Measurements from ENCODE around the gene HTRA1.
A peak's percentile ranks its signal among the peaks of the same experiment; 100 is the strongest.

The HTRA1 gene

DNA sequence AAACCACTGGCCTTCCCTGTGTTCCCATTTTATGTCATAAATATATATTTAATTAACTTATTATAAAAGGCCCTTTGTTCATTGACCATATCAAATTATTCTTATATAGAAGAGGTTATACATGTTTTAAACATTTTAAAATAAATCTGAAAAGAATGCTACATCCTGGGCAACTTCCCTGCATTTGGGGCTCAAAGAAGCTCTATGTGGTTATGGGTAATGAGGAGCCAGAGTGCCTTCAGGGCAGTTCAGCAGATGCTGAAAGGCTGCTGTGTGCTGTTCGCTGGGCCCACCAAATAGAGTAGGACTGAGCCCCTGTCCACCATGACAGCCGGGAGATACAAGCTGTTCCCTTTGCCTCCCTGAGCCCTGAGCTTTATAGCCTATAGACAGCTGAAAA is 35.9 kb downstream of the HTRA1 start:
- DNase-seq: no peak

DNA sequence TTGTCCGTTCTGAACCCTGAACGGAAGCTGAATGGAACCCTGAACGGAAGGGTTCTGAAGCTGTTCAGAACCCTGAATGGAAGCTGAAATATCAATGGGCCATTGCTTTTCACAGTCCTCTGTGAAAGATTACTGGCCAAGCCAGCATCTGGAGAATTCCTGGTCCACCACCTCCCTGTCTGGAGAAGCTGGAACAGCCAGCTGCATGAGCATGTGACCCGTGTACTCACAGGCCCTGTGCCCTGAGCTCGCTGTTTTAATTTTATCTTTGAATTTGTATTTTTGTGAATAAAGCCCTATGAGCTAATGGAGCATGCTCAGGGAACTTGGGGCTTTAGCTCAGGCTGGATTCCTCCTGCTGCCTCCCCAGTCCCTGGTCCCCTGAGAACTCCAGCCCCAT is 37.2 kb downstream of the HTRA1 start:
- no peak for DNase-seq

DNA sequence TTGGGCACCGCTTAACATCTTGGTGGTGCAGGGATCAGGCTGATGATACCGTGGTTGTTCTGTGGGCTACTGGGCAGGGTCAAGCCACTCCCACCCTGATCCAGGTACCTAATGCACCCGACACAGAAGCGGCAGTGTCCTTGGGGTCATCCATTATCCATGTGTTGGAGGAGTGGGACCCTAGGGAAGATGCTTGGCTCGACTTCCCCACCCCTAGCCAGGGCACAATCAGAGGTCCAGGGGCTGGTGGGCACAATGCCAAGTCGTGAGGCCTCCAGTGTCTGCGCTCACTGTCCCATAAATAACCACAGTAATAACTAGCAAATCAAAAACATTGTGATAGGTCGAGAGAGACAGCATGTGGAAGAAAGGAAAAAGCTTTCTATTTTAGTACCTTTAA is 37.7 kb downstream of the HTRA1 start:
- DNase-seq: no peak

DNA sequence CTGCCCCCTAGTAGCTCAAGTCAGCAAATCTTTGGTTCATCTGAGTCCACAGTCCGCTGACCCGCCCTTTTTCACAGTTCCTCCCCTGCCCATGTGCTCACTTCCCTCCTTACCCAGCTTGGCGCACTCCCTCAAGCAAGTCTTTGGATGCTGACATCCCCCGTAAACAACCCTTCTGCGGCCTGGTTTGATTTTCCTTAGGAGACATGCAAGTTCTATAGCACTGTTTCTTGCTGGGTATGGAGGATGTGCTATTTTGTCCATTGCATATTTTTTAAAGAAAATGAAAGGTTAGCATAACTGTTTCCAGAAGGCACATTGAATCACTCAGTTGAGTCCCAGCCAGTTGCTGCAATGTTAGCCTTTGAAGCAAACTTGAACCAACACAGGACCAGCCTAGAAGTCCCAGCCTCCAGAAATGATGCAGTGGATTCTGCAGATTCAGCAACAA is 38.2 kb downstream of the HTRA1 start:
- DNase-seq: no peak

DNA sequence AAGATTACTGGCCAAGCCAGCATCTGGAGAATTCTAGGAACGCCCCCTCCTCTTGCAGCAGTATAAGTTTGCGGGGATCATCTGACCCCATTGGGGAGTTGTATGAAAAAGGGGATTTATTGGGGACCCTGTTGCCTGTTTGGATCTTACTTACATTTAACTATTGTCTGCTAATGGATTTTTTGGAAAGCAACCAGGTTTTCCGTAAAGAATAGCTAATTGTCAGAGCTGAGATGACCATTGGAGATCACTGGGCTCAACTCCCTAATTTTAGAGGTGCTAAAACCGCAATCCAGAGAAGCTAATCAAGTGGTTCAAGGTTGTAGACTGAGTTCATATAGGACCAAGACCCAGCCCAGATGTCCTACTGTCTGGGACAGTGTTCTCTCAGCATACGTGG is 38.8 kb downstream of the HTRA1 start:
- no peak for DNase-seq

DNA sequence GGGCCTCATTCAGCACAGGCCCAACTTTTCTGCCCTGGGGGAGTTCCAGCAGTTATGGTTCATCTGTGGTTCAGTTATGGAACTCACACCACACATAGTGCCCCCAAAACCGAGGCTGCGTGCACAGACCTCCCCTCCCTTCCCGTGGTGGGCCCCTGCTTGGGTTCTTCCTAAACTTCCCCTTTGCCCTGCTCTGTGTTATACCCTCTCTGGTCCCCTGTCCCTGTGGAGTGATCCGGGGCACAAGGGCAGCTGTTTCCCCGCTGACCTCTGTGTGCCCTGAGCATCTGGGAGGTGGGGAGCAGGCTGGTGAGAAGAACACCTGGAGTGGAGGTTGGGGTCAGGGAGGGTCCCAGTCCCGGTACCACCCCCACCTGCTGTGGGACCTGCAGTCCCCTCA is 39.4 kb downstream of the HTRA1 start:
- no peak for DNase-seq

DNA sequence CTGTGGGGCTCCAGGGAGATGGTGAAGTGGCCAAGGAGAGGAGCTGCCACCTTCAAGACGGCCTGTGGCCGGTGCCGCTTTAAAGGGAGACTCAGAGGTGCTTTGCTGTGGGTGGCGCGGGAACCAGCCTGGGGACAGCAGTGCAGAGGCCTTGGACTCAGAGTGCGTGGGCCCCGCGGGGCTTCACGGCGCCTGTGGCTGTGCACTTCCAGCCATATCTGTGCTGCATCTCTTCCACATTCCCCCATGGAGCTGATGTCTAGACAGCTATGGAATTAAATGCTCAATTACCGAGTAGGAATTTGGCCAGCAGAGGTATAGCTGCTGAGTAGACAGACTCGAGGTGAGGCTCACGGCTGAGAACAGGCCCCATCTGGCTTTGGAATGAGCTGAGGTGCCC is 41.7 kb downstream of the HTRA1 start:
- no peak for DNase-seq

DNA sequence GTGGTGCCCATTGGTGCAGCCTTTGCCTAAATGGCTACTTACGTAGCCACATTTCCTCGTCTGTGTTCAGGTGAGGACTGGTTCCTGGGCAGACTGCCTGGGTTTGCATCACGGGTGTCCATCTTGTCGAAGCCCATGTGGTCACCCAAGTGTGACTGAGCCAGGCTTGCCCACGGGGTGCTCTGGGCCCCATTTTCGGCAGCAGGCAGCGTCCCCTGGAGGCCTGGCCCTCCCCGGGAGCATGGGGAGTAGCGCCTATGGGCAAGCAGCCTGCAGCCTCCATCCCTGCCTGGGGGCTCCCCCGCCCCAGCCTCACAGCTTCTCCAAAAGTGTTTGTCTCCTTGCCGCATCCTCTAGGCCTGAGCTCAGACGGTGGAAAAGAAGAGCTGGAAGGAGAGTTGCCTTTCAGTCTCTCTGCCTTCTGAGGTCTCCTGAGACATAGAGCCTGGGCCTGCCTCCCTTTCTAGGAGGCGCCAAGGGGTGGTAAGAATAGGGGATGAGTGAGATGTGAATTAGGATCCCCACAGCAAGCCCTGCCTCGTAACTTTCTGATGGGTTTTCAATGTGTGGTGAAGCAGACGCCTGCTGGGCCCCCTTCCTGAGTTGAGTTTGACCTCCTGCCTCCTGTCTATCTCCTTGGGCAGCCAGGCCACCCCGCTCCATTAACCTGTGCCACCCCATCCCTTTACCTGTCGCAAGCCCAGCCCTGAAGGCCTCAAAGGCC is 42.7 kb downstream of the HTRA1 start:
- DNase-seq: no peak

DNA sequence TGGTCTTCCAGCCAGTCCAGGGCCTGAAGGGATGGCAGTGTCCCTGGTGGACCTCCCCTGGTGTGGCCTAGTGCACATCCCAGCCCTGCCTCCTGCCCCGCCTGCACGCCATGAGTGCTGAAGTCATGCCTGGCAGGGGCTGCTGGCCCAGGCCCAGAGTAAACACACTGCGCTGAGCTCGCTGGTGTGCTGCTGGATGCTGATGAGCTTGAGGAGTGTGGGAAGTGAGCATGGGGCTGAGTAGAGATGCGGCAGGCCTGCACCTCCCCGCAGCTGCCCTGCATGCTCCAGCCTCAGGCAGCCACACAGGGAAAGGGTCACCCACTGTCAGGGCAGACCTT is 43.2 kb downstream of the HTRA1 start:
- DNase-seq: no peak

DNA sequence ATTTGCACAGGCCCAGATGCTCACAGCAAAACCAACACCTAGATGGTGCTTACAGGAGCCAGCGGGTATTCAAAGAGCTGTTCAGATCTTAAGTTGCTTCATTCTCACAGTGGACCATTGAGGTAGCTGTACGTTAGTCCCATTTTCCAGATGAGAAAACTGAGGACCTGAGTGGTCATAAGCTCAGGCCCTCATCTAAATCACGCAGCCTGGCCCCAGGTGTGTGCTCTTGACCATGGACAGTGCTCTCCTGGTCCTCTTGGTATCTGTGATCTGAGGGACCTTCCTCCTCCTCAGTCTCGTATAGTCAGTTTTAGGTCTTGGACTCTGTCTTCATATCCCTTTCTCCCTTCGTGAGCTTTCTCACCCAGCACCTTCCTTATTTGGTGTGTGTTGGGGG is 43.7 kb downstream of the HTRA1 start:
- DNase-seq: no peak

DNA sequence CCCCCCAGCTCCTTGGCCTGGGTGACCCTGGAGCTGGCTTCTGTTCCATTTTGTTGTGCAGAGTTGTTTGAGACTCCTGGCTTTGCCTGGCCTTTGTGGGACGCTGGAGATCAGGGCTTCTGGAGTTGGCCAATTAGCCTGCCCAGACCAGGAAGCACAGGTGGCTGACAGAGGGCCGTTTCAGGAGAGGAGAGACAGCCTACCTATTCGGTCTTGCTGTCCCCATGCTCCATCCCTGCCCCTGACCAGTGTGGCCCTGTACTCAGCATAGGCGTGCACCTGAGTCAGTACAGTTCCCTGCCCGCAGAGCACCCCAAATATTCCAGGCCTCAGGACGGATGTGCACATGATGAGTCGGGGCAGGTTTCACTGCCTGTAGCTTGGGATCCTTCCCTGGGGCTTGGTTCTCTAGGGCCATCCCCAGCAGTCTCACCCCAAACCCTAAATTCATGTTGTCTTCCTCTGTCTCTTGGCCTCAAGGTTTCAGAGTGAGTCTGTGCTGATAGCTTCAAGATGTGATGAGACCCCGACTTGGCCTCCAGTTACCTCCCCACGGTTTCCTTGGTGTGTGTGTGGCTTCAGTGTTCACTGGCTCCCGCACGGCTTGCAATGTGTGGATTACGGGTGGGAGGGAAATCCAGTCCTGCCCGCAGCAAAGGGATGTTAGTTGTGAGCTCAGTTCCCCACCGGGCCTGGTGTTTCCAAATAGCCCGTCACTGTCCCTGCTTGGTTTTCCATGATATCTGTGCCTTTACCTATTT is 44.7 kb downstream of the HTRA1 start:
- DNase-seq: no peak

DNA sequence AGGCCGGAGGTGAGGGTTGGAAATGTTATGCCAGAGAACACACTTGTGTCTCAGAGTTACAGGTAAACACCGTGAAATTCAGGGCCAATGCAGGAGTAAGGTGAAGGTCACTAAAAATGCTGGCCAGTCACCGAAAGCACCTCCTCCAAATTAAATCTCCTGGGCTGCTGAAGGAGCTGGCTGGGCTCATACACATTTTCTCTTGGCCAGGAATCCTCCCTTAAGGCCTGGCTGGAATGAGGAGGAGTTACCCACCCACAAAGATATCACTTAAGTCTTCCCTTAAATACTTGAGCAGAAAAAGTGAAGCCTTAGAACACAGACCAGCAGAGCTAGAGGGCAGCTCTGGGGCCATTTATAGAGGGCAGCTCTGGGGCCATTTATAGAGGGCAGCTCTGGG is 46.3 kb downstream of the HTRA1 start:
- DNase-seq: no peak

DNA sequence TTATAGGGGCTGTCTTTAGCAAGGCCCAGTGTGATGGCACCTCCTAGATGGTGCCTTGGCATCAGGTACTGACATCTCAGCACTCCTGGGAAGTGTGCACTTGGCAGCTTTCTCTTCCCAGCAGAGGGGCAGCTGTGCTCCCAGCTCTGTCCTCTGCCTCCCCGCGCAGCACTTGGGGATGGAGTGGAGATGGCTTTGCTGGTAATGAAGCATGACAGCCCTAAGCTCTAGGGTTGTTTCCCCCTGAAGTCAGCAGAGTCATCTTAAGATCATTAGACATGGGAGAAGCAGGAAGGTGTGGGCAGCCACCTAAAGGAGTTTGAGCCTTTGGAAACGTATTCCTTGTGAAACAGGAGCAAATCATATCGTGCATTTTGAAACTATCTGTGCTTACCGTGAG is 46.7 kb downstream of the HTRA1 start:
- no peak for DNase-seq

DNA sequence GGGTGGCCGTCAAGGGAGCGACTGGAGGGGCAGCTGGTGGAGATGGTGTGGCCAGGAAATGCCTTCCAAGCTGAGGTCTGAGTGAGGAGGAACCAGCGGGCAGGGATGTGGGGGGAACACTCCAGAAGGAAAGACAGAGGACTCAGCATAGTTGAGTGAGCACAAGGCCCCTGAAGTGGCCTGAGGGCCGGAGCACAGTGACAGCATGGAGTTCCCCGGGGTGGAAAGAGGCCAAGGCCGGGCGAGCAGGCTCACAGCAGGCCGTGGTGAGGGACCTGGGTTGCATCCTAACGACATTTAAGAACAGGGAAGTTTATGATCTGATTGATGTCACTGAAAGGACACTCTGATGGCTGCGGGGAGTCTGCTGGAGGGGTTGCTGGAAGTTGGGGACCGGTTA is 48.0 kb downstream of the HTRA1 start:
- DNase-seq: no peak

DNA sequence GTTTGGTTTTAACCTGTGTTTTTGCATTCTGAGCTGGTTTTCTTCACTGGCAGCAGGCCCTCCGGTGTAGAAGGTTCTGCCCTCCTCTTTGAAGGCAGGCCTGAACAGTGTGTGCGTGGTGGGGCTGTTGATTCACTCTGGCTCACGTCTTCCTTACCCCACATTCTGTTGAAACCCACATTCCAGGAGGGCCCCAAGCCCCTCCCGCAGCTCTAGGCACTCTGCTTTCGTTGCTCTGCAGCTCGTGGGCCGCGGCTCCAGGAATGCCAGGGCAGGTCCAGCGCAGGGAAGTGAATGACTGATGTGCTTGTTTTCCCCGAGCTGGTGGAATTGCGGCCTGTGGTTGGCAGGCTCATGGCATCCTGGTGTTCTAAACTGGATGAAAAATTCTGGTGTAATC is 49.0 kb downstream of the HTRA1 start:
- DNase-seq: no peak

DNA sequence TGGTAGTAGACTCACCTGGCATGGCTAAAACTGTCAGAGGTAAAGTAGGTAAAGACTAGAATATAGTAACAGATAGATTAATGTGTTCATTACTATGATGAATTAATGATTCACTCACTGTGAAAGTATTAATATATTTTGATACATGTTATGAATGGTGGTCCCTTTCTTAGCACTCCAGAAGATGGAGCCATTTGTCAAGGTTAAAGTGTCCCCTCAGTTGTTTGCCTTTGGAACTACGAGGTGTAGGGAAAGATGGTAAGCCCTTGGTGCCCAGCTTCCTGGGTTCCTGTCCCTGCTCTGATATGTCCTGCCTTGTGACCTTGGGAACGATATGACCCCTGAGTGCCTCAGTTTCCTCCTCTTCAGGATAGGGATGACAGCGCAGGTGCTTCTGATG is 49.4 kb downstream of the HTRA1 start:
- DNase-seq: no peak

DNA sequence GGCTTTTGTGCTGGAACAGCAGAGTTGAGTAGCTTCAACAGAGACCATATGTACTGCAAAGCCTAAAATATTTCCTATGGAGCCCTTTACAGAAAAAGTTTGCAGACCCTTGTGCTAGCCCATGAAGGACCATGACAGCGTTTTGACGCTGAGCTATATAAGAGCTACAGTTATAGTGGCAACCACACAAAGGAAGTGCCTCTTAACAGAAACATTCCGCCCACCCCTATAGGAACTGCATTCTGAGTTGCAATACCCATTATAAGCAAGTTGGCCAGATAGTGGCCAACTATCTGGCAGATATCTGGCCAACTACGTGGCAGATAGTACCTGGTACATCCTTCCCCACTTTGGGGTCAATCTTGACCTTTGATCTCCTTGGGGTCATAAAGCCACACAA is 51.7 kb downstream of the HTRA1 start:
- no peak for DNase-seq

DNA sequence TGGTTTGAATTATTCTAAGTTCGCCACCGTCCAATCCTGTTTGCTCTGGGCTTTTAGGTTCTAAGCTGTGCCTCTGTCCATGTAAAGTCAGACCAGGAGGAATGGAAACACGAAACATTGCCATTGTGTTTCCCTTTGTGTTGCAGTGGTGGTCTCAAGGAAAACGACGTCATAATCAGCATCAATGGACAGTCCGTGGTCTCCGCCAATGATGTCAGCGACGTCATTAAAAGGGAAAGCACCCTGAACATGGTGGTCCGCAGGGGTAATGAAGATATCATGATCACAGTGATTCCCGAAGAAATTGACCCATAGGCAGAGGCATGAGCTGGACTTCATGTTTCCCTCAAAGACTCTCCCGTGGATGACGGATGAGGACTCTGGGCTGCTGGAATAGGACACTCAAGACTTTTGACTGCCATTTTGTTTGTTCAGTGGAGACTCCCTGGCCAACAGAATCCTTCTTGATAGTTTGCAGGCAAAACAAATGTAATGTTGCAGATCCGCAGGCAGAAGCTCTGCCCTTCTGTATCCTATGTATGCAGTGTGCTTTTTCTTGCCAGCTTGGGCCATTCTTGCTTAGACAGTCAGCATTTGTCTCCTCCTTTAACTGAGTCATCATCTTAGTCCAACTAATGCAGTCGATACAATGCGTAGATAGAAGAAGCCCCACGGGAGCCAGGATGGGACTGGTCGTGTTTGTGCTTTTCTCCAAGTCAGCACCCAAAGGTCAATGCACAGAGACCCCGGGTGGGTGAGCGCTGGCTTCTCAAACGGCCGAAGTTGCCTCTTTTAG is 52.9 kb downstream of the HTRA1 start:
- DNase-seq: no peak

DNA sequence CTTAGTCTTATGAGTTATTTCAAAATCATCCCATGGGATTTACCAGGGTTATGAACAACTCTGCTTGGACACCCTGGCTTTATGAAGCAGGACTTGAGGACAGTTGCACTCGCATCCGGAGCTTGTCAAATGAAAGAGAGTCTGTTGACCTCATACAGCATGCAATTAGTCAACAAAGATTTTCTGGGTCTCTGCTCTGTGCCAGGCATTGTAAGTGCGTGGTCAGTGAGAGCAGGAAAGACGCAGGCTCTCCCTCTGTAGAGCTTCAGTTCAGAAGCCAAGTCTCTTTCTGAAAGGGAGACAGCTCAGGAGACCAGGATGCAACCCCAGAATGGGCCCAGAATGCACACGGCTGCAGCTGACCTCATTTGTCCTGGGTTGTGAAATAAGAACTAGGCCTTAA is 53.7 kb downstream of the HTRA1 start:
- DNase-seq: no peak

DNA sequence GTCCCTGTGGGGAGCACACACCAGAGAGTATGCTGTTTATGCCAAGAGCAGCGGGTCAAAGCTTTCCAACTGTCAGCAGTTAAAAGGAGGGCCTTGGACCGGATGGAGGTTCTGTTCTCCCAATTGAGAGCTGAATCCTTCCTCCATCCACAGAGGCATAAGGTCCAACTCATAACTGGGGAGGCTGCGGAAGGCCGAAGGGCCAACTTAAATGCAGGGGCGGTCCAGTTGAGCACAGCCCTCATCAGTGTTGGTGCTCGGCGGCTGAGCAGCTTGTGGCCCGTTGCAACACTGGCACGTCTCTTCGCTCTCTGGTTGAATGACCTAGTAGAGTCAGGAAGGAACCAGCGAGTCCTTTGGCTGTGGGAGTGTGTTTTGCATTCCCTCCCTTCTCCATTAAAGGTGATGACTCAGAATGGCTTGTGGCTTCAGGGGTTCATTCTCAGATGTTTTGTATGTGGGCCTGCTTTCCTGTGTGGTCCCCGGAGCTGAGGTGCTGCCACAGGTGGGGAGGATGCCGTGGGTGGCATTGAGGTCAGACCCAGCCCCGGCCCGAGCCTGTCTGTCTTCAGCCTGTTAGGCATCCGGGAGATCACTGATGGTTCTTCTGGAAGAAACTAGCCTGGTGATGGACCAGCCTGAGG is 54.4 kb downstream of the HTRA1 start:
- peak in 4 of 5 donors; percentile 34 to 50 (median 40) for DNase-seq

DNA sequence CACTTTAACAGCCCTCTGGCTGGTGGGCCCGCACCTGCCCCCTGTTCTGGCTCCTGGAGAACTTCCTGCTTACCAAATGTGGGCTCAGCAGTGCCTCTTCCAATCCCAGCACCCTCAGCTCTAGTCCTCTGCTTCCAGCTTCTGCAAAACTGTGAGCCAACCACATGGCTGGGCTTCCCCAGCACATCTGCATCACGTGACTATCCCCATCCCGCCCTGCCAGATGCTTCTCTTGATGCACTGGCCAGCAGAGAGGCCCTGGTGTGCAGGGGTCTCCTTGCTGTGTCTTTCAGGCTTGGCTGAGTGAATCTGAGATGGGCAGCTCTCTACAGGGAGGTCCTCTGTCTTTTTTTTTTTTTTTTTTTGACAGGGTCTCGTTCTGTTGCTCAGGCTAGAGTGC is 55.4 kb downstream of the HTRA1 start:
- DNase-seq: no peak

DNA sequence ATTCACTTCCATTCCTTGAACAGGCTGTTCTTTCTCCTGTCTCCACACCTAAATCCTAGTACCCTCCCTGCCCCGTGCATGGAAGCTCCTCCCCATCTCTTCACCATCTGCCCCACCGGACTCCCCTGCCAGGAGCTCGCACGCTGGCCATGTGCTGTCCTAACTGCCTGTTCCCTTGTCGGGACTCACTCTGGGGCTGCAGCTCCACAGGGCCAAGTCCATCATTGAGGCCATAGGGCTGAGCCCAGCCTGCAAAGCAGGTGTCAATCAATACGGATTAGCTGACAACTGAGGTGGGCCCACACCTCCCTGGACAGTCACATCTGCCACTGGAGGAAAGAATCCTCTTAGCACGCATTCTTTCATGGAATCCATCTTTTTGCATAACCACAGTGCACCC is 57.8 kb downstream of the HTRA1 start:
- no peak for DNase-seq

DNA sequence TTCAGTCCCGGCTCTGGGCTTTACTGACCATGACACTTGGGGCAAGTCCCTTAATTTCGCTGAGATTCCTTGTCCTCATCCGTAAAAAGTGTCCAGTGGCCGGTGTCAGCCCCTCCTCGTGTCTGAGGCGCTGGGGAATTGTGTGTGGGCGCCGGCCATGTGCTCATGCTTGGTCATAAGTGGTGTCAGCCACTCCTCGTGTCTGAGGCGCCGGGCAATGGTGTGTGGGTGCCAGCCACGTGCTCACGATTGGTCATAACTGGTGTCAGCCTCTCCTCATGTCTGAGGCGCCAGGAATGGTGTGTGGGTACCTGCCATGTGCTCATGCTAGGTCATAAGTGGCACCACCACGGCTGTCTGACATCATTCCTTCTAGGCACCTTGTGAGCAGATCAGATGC is 58.5 kb downstream of the HTRA1 start:
- DNase-seq: no peak
